A204.1 (cell line): Measurements from ENCODE around the gene TEX22.

Experiments used
- FAIRE-seq: peaks from 2 replicates; lab custom pipeline; 2012; peaks lifted over from hg19 to GRCh38; lab: Jason Lieb, UNC

TEX22 gene

DNA sequence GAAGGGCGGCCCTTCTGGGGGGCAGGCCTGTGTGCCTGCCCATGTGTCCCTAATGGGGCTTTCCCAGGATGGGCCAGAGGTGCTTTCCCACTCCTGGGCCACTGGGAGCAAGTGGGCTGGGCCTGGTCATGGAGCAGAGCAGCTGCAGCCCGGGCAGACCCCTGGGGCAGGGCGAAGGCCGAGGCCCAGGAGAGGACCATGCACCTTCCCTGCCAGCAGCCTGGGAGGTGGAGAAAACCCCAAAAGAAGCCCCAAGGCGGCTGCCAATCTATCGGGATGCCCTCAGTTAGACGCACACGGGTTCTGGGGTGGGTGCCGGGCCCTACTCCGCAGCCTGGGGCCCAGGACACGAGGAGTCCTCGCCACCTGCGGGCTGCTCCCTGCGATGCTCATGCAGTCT is 60.2 kb downstream of the TEX22 start:
- no peak for FAIRE-seq

DNA sequence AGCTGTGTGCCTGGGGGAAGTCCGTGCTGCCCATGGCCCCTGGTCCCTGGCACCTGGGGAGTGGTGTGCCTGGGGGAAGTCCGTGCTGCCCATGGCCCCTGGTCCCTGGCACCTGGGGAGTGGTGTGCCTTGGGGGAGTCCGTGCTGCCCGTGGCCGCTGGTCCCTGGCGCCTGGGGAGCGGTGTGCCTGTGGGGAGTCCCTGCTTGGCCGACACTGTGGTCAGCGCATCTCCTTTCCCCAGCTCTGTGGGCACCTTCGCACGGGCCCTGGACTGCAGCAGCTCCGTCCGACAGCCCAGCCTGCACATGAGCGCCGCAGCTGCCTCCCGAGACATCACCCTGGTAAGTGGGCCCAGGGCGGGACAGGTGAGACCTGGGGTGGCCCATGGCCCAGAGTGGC is 61.8 kb downstream of the TEX22 start:
- FAIRE-seq: no peak

DNA sequence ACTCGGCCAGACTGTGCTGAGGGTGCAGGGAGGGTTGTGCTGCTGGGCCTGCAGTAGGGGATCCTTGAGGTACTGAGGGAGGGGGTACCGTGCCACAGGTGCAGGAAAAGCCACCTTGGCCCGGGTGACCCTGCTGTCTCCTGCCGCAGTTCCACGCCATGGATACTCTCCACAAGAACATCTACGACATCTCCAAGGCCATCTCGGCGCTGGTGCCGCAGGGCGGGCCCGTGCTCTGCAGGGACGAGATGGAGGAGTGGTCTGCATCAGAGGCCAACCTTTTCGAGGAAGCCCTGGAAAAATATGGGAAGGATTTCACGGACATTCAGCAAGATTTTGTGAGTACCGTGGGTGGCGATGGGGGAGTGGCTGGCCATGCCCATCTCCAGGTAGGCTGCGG is 62.3 kb downstream of the TEX22 start:
- no peak for FAIRE-seq

DNA sequence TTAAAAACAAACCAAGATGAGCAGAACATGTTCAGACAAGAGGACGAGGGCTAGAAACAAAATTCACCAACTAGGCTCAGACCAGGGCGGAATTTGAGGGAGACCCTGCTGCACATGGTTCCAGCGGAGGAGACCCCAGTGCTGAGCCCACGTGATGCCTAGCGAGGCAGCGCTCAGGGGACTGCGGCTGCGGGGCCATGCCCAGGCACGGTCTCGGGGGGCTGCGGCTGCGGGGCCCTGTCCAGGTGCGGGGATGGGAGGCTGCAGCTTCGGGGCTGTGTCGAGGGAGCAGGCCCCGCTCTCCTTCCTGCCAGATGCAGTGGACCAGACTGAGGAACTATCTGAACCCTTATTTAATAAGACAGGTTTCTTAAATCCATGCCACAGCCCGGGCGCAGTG is 63.6 kb downstream of the TEX22 start:
- no peak for FAIRE-seq
